ENCODE results near the gene PRG3.

Gene PRG3

GRCh38 chr11:57392763-57393105, 11.8 kb upstream of the PRG3 start (continued):
- TF ChIP-seq CREB5 (CRISPR knock-in tag; IDR thresholded peaks at IDR 0.05; ENCODE audit: low read depth), result no peak

GRCh38 chr11:57392066-57392762, 11.3 kb upstream of the PRG3 start:
- no peak for ATAC-seq
- TF ChIP-seq TCF4 (CRISPR knock-in tag; IDR thresholded peaks at IDR 0.05; ENCODE audit: borderline replicate concordance) (peak; percentile 15; the same call in 1 of the 2 replicates), ZC3H10 (CRISPR knock-in tag; IDR thresholded peaks at IDR 0.05) (no peak), ARNTL (CRISPR knock-in tag; IDR thresholded peaks at IDR 0.05; ENCODE audit: borderline replicate concordance, low read depth) (no peak), ISL1 (CRISPR knock-in tag; IDR thresholded peaks at IDR 0.05) (no peak), PATZ1 (CRISPR knock-in tag; IDR thresholded peaks at IDR 0.05; ENCODE audit: borderline replicate concordance) (no peak), OSR1 (CRISPR knock-in tag; IDR thresholded peaks at IDR 0.05) (no peak), ZNF565 (CRISPR knock-in tag; conservative IDR thresholded peaks at IDR 0.05; ENCODE audit: low read depth) (no peak), CREB5 (CRISPR knock-in tag; IDR thresholded peaks at IDR 0.05; ENCODE audit: low read depth) (no peak)

GRCh38 chr11:57391539-57391938, 10.6 kb upstream of the PRG3 start:
- TF ChIP-seq BACH2 (CRISPR knock-in tag; IDR thresholded peaks at IDR 0.05; ENCODE audit: borderline replicate concordance) (no peak), POU6F1 (CRISPR knock-in tag; IDR thresholded peaks at IDR 0.05; ENCODE audit: borderline replicate concordance, low read depth) (no peak), TSHZ2 (CRISPR knock-in tag; IDR thresholded peaks at IDR 0.05) (no peak), CREB5 (CRISPR knock-in tag; IDR thresholded peaks at IDR 0.05; ENCODE audit: low read depth) (no peak), ZFP3 (CRISPR knock-in tag; IDR thresholded peaks at IDR 0.05) (no peak), ISL1 (CRISPR knock-in tag; IDR thresholded peaks at IDR 0.05) (no peak), TOX (CRISPR knock-in tag; IDR thresholded peaks at IDR 0.05; ENCODE audit: borderline replicate concordance) (no peak), ARNTL (CRISPR knock-in tag; IDR thresholded peaks at IDR 0.05; ENCODE audit: borderline replicate concordance, low read depth) (no peak)
- ATAC-seq, result no peak

GRCh38 chr11:57391111-57391510, 10.2 kb upstream of the PRG3 start:
- ATAC-seq, result no peak
- TF ChIP-seq TOX (CRISPR knock-in tag; IDR thresholded peaks at IDR 0.05; ENCODE audit: borderline replicate concordance) (no peak), SNAI2 (CRISPR knock-in tag; IDR thresholded peaks at IDR 0.05) (no peak), TCF4 (CRISPR knock-in tag; IDR thresholded peaks at IDR 0.05; ENCODE audit: borderline replicate concordance) (no peak), OSR1 (CRISPR knock-in tag; IDR thresholded peaks at IDR 0.05) (no peak), ZC3H10 (CRISPR knock-in tag; IDR thresholded peaks at IDR 0.05) (no peak), PPARA (CRISPR knock-in tag; IDR thresholded peaks at IDR 0.05; ENCODE audit: borderline replicate concordance) (no peak), RARB (CRISPR knock-in tag; IDR thresholded peaks at IDR 0.05) (no peak), ARNTL (CRISPR knock-in tag; IDR thresholded peaks at IDR 0.05; ENCODE audit: borderline replicate concordance, low read depth) (no peak), GLIS3 (CRISPR knock-in tag; IDR thresholded peaks at IDR 0.05) (no peak), PATZ1 (CRISPR knock-in tag; IDR thresholded peaks at IDR 0.05; ENCODE audit: borderline replicate concordance) (no peak), CSDC2 (CRISPR knock-in tag; IDR thresholded peaks at IDR 0.05) (no peak), ISL1 (CRISPR knock-in tag; IDR thresholded peaks at IDR 0.05) (no peak), TSHZ2 (CRISPR knock-in tag; IDR thresholded peaks at IDR 0.05) (no peak)

All from SK-N-SH treated with all-trans-retinoic acid at 6 μM for 48 hours (cell line).